A549 (cell line): ENCODE data around the gene ITPKB. TPM values are rescaled to one million over a fixed set of nuclear protein-coding genes. Genes with fewer than 3 reads are reported as not detected.

Experiments
- ATAC-seq, 2 experiments: fragments of 200-7000 bp in 1 of 2; fragments of >200 bp in 1 of 2; cut with Nextera tagmentation in 1 of 2; cut with Tn5 transposase in 1 of 2; 3 replicates each; pipeline versions ENCODE4 v1.8.0 to v1.9.1; 2018 to 2020; ENCODE audit warnings: mild to moderate bottlenecking in 1 of 2, moderate library complexity in 1 of 2
- CTCF ChIA-PET: fragments of 300-600 bp; sonication (Branson Sonifier 250); formaldehyde crosslinking; extraction: SDS; loops from one replicate; lab custom pipeline; 2021; ENCODE audit warnings: antibody characterized with exemption, inconsistent platforms; lab: Yijun Ruan, JAX
- POLR2A ChIA-PET: fragments of 350-600 bp; formaldehyde crosslinking; extraction: SDS; loops from one replicate; lab custom pipeline; 2021; ENCODE audit warnings: antibody characterized with exemption, inconsistent platforms; lab: Yijun Ruan, JAX
- DNase-seq, 2 experiments: peaks; one replicate each; pipeline versions ENCODE4 v3.0.0 to v3.0.0-alpha.2; 2011 to 2016; ENCODE audit warnings: low read depth in 1 of 2, low spot score in 1 of 2
- FAIRE-seq: peaks from 2 replicates; lab custom pipeline; 2011; peaks lifted over from hg19 to GRCh38; lab: Jason Lieb, UNC
- H3K27ac ChIP-seq, 2 experiments: fragments of >200 bp; sonication (Bioruptor Twin); formaldehyde crosslinking; 3 replicates each; pipeline ENCODE4 v1.5.1; 2016 to 2017
- H3K4me1 ChIP-seq: fragments of >200 bp; sonication (Bioruptor Twin); formaldehyde crosslinking; 3 replicates; pipeline ENCODE4 v1.6.1; 2016
- H3K4me2 ChIP-seq: fragments of >200 bp; sonication (Bioruptor Twin); formaldehyde crosslinking; 3 replicates; pipeline ENCODE4 v1.6.1; 2016
- H3K4me3 ChIP-seq: fragments of >200 bp; sonication (Bioruptor Twin); formaldehyde crosslinking; 3 replicates; pipeline ENCODE4 v1.5.1; 2016
- H3K9me3 ChIP-seq: fragments of >200 bp; sonication (Bioruptor Twin); formaldehyde crosslinking; 3 replicates; pipeline ENCODE4 v1.6.1; 2016
- BCL3 ChIP-seq: fragments of >200 bp; sonication (Bioruptor Twin); formaldehyde crosslinking; IDR thresholded peaks from 3 replicates; pipeline ENCODE4 v1.6.1; 2016
- EHF ChIP-seq: fragments of 250-450 bp; sonication (Bioruptor Pico); IDR thresholded peaks from 2 replicates; pipeline ENCODE4 v1.5.0; 2020; ENCODE audit warnings: mild to moderate bottlenecking
- EHMT2 ChIP-seq: fragments of 200-600 bp; sonication (generic); IDR thresholded peaks from 2 replicates; pipeline ENCODE4 v1.6.1; 2016; ENCODE audit warnings: antibody characterized with exemption, low read depth, mild to moderate bottlenecking, moderate library complexity
- EP300 ChIP-seq, 2 experiments: fragments of >200 bp; sonication (Bioruptor Twin); formaldehyde crosslinking; IDR thresholded peaks; 2 replicates in 1 of 2; 3 replicates in 1 of 2; pipeline ENCODE4 v1.6.1; 2016 to 2017
- FOSB ChIP-seq: fragments of 250-450 bp; sonication (Bioruptor Pico); IDR thresholded peaks from 2 replicates; pipeline ENCODE4 v1.5.0; 2020; ENCODE audit warnings: mild to moderate bottlenecking, moderate library complexity
- HMGXB4 ChIP-seq: fragments of 250-450 bp; sonication (Bioruptor Pico); IDR thresholded peaks from 2 replicates; pipeline ENCODE4 v1.5.0; 2021; ENCODE audit warnings: mild to moderate bottlenecking, moderate library complexity, borderline replicate concordance
- HOXA7 ChIP-seq: fragments of 250-450 bp; sonication (Bioruptor Pico); IDR thresholded peaks from 2 replicates; pipeline ENCODE4 v1.5.0; 2020; ENCODE audit warnings: mild to moderate bottlenecking, moderate library complexity
- JUN ChIP-seq, 2 experiments: fragments of >200 bp; sonication (Bioruptor Twin); formaldehyde crosslinking; IDR thresholded peaks; 2 replicates in 1 of 2; 3 replicates in 1 of 2; pipeline ENCODE4 v1.6.1; 2016 to 2017
- MAFK ChIP-seq: fragments of 450-650 bp; IDR thresholded peaks from 2 replicates; pipeline ENCODE4 v1.6.1; 2014; ENCODE audit not compliant: partially characterized antibody
- MAZ ChIP-seq: fragments of 150-350 bp; IDR thresholded peaks from 2 replicates; pipeline ENCODE4 v1.6.1; 2014; ENCODE audit warnings: antibody characterized with exemption, low read depth, low read length, borderline replicate concordance
- MYC ChIP-seq: IDR thresholded peaks from 2 replicates; pipeline ENCODE4 v1.6.1; 2012; ENCODE audit warnings: mild to moderate bottlenecking, inconsistent platforms, low read length, improper control_type of control experiment, borderline replicate concordance
- NPAS2 ChIP-seq: fragments of 250-450 bp; sonication (Bioruptor Pico); IDR thresholded peaks from 2 replicates; pipeline ENCODE4 v1.8.0; 2022; ENCODE audit warnings: mild to moderate bottlenecking, moderate library complexity, borderline replicate concordance
- RAD21 ChIP-seq, 2 experiments: fragments of >200 bp in 1 of 2; sonication (Bioruptor Twin) in 1 of 2; formaldehyde crosslinking in 1 of 2; IDR thresholded peaks in 1 of 2; conservative IDR thresholded peaks in 1 of 2; 2 replicates in 1 of 2; 3 replicates in 1 of 2; pipeline ENCODE4 v1.6.1; 2012 to 2018; ENCODE audit warnings: inconsistent platforms in 1 of 2
- REST ChIP-seq: fragments of 200-600 bp; sonication (generic); IDR thresholded peaks from 2 replicates; pipeline ENCODE4 v1.6.1; 2016; ENCODE audit warnings: antibody characterized with exemption, mild to moderate bottlenecking, moderate library complexity
- TP53 ChIP-seq: fragments of 250-450 bp; sonication (Bioruptor Pico); IDR thresholded peaks from 2 replicates; pipeline ENCODE4 v1.5.0; 2021; ENCODE audit warnings: mild to moderate bottlenecking, moderate library complexity
- ZC3H11A ChIP-seq: fragments of 450-650 bp; IDR thresholded peaks from 2 replicates; pipeline ENCODE4 v1.6.1; 2014; ENCODE audit warnings: antibody characterized with exemption, mild to moderate bottlenecking
- ZFP36 ChIP-seq: fragments of 450-650 bp; IDR thresholded peaks from 2 replicates; pipeline ENCODE4 v1.6.1; 2014; ENCODE audit warnings: borderline replicate concordance; ENCODE audit not compliant: partially characterized antibody
- ZNF302 ChIP-seq: fragments of 250-450 bp; sonication (Bioruptor Pico); IDR thresholded peaks from 2 replicates; pipeline ENCODE4 v1.9.0; 2021; ENCODE audit warnings: inconsistent platforms, mild to moderate bottlenecking, moderate library complexity
- ZSCAN20 ChIP-seq: fragments of 250-450 bp; sonication (Bioruptor Pico); IDR thresholded peaks from 2 replicates; pipeline ENCODE4 v1.8.0; 2022; ENCODE audit warnings: mild to moderate bottlenecking, moderate library complexity
- WGBS: methylation state at CpG from one replicate; pipeline ENCODE4 v1.1.6; 2017; ENCODE audit errors: missing lambda C conversion rate; 5-methylcytosine and 5-hydroxymethylcytosine counted together
- polyA plus RNA-seq, 4 experiments: library from polyadenylated mRNA; depleted of rRNA in 3 of 4; stranded (reverse); fragments of >200 nt; fragmentation: RNase III in 1 of 4; extraction: RNeasy Plus Mini Kit Qiagen cat#74134 plus additional on column Dnase treatment in 1 of 4; gene quantifications; 2 replicates in 3 of 4; 3 replicates in 1 of 4; pipeline ENCODE4 v1.2.3, GENCODE V29; 2011 to 2017

The ITPKB gene
- polyA plus RNA-seq, 2 of the 4 experiments (the other 2 are of a cell fraction) = 1.7 to 2.8 TPM

DNA sequence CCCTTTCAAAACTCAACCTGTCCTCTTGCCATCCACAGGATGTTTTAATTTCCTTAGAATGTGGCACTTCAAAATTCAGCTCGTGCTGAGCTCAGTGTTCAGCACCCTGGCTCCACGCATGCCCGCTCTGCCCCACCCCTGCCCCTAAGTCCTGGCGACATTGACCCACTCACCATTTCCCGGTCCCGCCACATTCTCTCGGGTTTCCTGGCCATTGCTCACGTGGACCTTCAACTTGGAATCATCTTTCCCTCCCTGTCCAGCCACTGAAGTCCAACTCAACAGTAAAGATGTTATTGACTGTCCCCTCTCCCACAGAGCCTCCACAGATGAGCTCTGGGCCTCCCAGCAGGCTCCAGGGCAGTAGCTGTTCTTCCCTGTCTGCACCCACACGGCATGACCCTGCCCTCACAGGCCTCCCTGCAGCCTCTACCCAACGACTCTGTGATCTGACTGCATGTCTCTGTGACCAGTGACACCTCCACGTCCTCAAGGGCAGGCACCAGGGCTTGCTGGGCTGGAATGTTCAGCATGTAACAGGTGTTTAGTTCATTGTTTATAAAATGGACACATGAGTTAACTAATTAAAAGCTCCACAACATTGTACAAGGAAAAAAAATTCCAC lies 53.8 kb downstream of the ITPKB start:
- DNase-seq (no peak), ATAC-seq (no peak), FAIRE-seq (no peak)
- POLR2A ChIA-PET = no interaction called here
- WGBS = 58% methylated on average over 11 of the region's 11 CpGs
- Histone ChIP-seq H3K4me2 (no peak overlapping the region), H3K27ac (no peak overlapping the region), H3K4me1 (no peaks in the 10 kb centered on the region), H3K4me3 (no peak overlapping the region), H3K9me3 (no peaks in the 10 kb centered on the region)
- TF ChIP-seq MAZ (no peak), TP53 (CRISPR knock-in tag) (no peak), FOSB (CRISPR knock-in tag) (no peak), RAD21 (conservative IDR thresholded peaks at IDR 0.05 in 1 of 2, IDR thresholded peaks at IDR 0.05 in 1 of 2) (no peak), HOXA7 (CRISPR knock-in tag) (no peak), REST (no peak), ZNF302 (no peak), BCL3 (no peak), EP300 (IDR thresholded peaks at IDR 0.05) (no peak), NPAS2 (CRISPR knock-in tag) (no peak)
- CTCF ChIA-PET = interaction anchor here (0.6 to 1.2 kb wide), 3 partner anchors 11 to 20 kb away, joined by 3 read pairs; no protein-coding TSS in a partner anchor

- no peak overlapping the region for H3K27ac ChIP-seq
- 82% methylated on average over 7 of the region's 7 CpGs for WGBS
- no peaks in the 10 kb centered on the region for H3K4me1 ChIP-seq
- TF ChIP-seq ZC3H11A (no peak), EHMT2 (no peak), HMGXB4 (CRISPR knock-in tag) (no peak), MYC (no peak), EHF (CRISPR knock-in tag) (no peak), FOSB (CRISPR knock-in tag) (no peak), MAZ (no peak), HOXA7 (CRISPR knock-in tag) (no peak), MAFK (no peak), ZFP36 (no peak), TP53 (CRISPR knock-in tag) (no peak), ZSCAN20 (CRISPR knock-in tag) (no peak), JUN (IDR thresholded peaks at IDR 0.05) (no peak)
- ChIA-PET CTCF (interaction anchor here (1.1 to 3.1 kb wide), 4 partner anchors 8 to 50 kb away, joined by 3 to 13 read pairs (median 4); no protein-coding TSS in a partner anchor), POLR2A (no interaction called here)
- FAIRE-seq = no peak
- DNase-seq = no peak
- ATAC-seq = no peak
- H3K4me2 ChIP-seq = no peak overlapping the region
- no peaks in the 10 kb centered on the region for H3K9me3 ChIP-seq
- H3K4me3 ChIP-seq = no peak overlapping the region
These were observed 55.1 kb downstream of the ITPKB start for GRCh38 chr1:226684026-226684425.
